Endothelial cell of umbilical vein (primary cell): ENCODE data around the gene RORB. TPM values are rescaled to one million over a fixed set of nuclear protein-coding genes. Genes with fewer than 3 reads are reported as not detected.

Source experiments
- BruUV-seq: library from RNA; stranded (reverse); fragments of 400-500 nt; replicated peaks from 2 replicates; lab custom pipeline; 2021; lab: Mats Ljungman, UMichigan
- CTCF ChIA-PET: fragments of 300-600, 350-600 bp; sonication (Branson Sonifier 250); formaldehyde crosslinking; loops from one replicate; lab custom pipeline; 2021; ENCODE audit warnings: antibody characterized with exemption, inconsistent platforms; lab: Charles Lee
- POLR2A ChIA-PET: fragments of 300-600, 350-600 bp; sonication (Branson Sonifier 250); formaldehyde crosslinking; loops from one replicate; lab custom pipeline; 2021; ENCODE audit warnings: antibody characterized with exemption, inconsistent platforms; lab: Charles Lee
- DNase-seq: peaks from one replicate; pipeline ENCODE4 v3.0.0-alpha.2; 2011; ENCODE audit warnings: low read depth, low spot score
- FAIRE-seq: peaks from 2 replicates; lab custom pipeline; 2011; peaks lifted over from hg19 to GRCh38; lab: Jason Lieb, UNC
- H2AFZ ChIP-seq: 2 replicates; pipeline ENCODE4 v1.6.0; 2012; ENCODE audit warnings: low read depth, low read length, control low read depth, inconsistent platforms
- H3K27ac ChIP-seq: 2 replicates; pipeline ENCODE4 v1.5.1; 2011; ENCODE audit warnings: low read depth, mild to moderate bottlenecking, control low read depth, low read length, moderate library complexity; ENCODE audit not compliant: insufficient read depth
- H3K27me3 ChIP-seq, 2 experiments: 2 replicates each; pipeline versions ENCODE4 v1.6.0 to v1.6.1; 2011; ENCODE audit warnings: low read length in 2 of 2, mixed read lengths in 1 of 2; ENCODE audit not compliant: control insufficient read depth in 2 of 2, insufficient read depth in 2 of 2
- H3K36me3 ChIP-seq, 2 experiments: 2 replicates in 1 of 2; 3 replicates in 1 of 2; pipeline ENCODE4 v1.5.1; 2011; ENCODE audit warnings: low read length in 2 of 2, mild to moderate bottlenecking in 1 of 2, moderate library complexity in 1 of 2; ENCODE audit not compliant: control insufficient read depth in 2 of 2, insufficient read depth in 2 of 2; ENCODE audit errors: extremely low read depth in 1 of 2
- H3K4me1 ChIP-seq: 3 replicates; pipeline ENCODE4 v1.5.1; 2011; ENCODE audit warnings: mild to moderate bottlenecking, low read length; ENCODE audit not compliant: control insufficient read depth, insufficient read depth; ENCODE audit errors: extremely low read depth
- H3K4me2 ChIP-seq: 2 replicates; pipeline ENCODE4 v1.6.1; 2011; ENCODE audit warnings: low read length, control low read depth, mixed read lengths; ENCODE audit not compliant: insufficient read depth
- H3K4me3 ChIP-seq, 3 experiments: fragments of 200-600 bp in 1 of 3; sonication (generic), shearing (Covaris generic) in 1 of 3; replicated peaks in 1 of 3; 2 replicates each; pipeline ENCODE4 v1.5.1; 2011 to 2016; ENCODE audit warnings: control low read depth in 3 of 3, low read length in 3 of 3, mild to moderate bottlenecking in 2 of 3, inconsistent platforms in 1 of 3, low read depth in 1 of 3, moderate library complexity in 1 of 3; ENCODE audit not compliant: insufficient read depth in 1 of 3
- H3K79me2 ChIP-seq: 2 replicates; pipeline ENCODE4 v1.6.0; 2012; ENCODE audit warnings: low read length, inconsistent platforms; ENCODE audit not compliant: control insufficient read depth, insufficient read depth
- H3K9ac ChIP-seq: replicated peaks from 2 replicates; pipeline ENCODE3; 2011; ENCODE audit warnings: low read length, control low read depth; ENCODE audit not compliant: insufficient read depth; ENCODE audit errors: extremely low read depth
- H3K9me1 ChIP-seq: replicated peaks from 3 replicates; pipeline ENCODE4 v1.6.0; 2011; ENCODE audit warnings: mild to moderate bottlenecking, low read length; ENCODE audit not compliant: control insufficient read depth, insufficient read depth; ENCODE audit errors: extremely low read depth
- H3K9me3 ChIP-seq: replicated peaks from 2 replicates; pipeline ENCODE4 v1.5.1; 2012; ENCODE audit warnings: low read length, inconsistent platforms; ENCODE audit not compliant: control insufficient read depth, insufficient read depth
- H4K20me1 ChIP-seq: replicated peaks from 2 replicates; pipeline ENCODE3; 2011; ENCODE audit warnings: mild to moderate bottlenecking, low read length; ENCODE audit not compliant: control insufficient read depth, insufficient read depth; ENCODE audit errors: extremely low read depth
- EZH2 ChIP-seq: IDR thresholded peaks from 2 replicates; pipeline ENCODE4 v1.6.1; 2012; ENCODE audit warnings: borderline replicate concordance, low read depth, mild to moderate bottlenecking, moderate library complexity, low read length, inconsistent platforms; ENCODE audit not compliant: severe bottlenecking
- FOS ChIP-seq: IDR thresholded peaks from 2 replicates; pipeline ENCODE4 v1.6.1; 2011; ENCODE audit warnings: mild to moderate bottlenecking, low read length, moderate library complexity, borderline replicate concordance; ENCODE audit not compliant: insufficient read depth
- GATA2 ChIP-seq: IDR thresholded peaks from 2 replicates; pipeline ENCODE4 v1.7.0; 2011; ENCODE audit warnings: low read depth, mild to moderate bottlenecking, moderate library complexity, mixed read lengths, low read length; ENCODE audit not compliant: insufficient read length, insufficient read depth
- JUN ChIP-seq: IDR thresholded peaks from 2 replicates; pipeline ENCODE4 v1.6.1; 2011; ENCODE audit warnings: borderline replicate concordance, low read depth; ENCODE audit not compliant: insufficient read length, insufficient read depth
- MAX ChIP-seq: IDR thresholded peaks from 2 replicates; pipeline ENCODE4 v1.6.1; 2011; ENCODE audit not compliant: insufficient read depth, insufficient read length
- MYC ChIP-seq: IDR thresholded peaks from one replicate; pipeline ENCODE4 v1.6.1; 2011; ENCODE audit warnings: mild to moderate bottlenecking, low read depth, low read length
- POLR2A ChIP-seq: IDR thresholded peaks from 2 replicates; pipeline ENCODE4 v1.6.1; 2012; ENCODE audit warnings: low read depth, mild to moderate bottlenecking, control low read depth, low read length
- POLR2AphosphoS5 ChIP-seq: IDR thresholded peaks from 2 replicates; pipeline ENCODE4 v1.6.1; 2012; ENCODE audit warnings: low read depth, mild to moderate bottlenecking, control low read depth, low read length, moderate library complexity; ENCODE audit not compliant: insufficient read depth
- dilution Hi-C: fragments of 300-500 bp; cut with MboI; formaldehyde crosslinking; loops from one replicate; pipeline ENCODE4 v1.15.0; 2019; ENCODE audit warnings: low sequenced_read_pairs; ENCODE audit not compliant: extremely low pct_ligation_motif_present
- intact Hi-C: fragments of 100-400 bp; cut with micrococcal nuclease; formaldehyde crosslinking; loops from one replicate; pipeline ENCODE4 v1.10.0; 2022
- polyA plus RNA-seq, 4 experiments: library from polyadenylated mRNA; depleted of rRNA in 3 of 4; stranded (reverse) in 3 of 4; unstranded in 1 of 4; fragments of >200 nt; gene quantifications; 2 replicates each; pipeline versions ENCODE4 v1.2.1 to v1.2.3, GENCODE V29; 2011 to 2012; ENCODE audit warnings: missing spikeins in 1 of 4
- total RNA-seq: library from RNA; stranded (reverse); gene quantifications from 2 replicates; pipeline ENCODE4 v1.2.3, GENCODE V29; 2021
- TF ChIP-seq, protein P1 (sequence below), 2 donors: IDR thresholded peaks; 1 replicate in 1 of 2; 2 replicates in 1 of 2; pipeline ENCODE4 v1.5.1; 2011; ENCODE audit warnings: low read length in 2 of 2, mild to moderate bottlenecking in 2 of 2, moderate library complexity in 2 of 2, control low read depth in 1 of 2, inconsistent platforms in 1 of 2, low read depth in 1 of 2; ENCODE audit not compliant: insufficient read depth in 1 of 2; ENCODE audit errors: extremely low read depth in 1 of 2

Gene RORB
- total and polyA plus RNA-seq, 2 donors (not counting 3 experiments of a cell fraction or from before 2014, with no cell fraction given), result not detected

DNA sequence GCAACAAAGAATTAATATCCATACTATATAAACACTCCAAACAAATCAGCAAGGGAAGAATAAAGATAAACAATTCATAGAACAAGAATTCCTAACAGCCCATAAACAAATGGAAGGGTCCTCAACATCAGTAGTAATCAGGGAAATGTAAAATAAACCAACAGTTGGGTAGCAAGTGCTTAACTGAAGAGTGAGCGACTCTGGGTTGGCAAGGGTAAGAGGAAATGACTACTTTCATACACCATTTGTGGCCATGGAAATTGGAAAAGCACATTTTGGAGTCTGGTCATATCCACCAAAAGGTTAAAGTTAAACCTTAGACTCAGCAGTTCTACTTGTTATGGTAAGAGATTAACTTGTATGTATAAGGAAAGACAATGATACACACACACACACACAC is 17.4 kb upstream of the RORB start:
- Histone ChIP-seq H3K27ac (no peak overlapping the region), H3K4me2 (no peak overlapping the region), H4K20me1 (no peaks in the 10 kb centered on the region), H3K9ac (no peak overlapping the region), H3K4me3 (no peak overlapping the region), H3K27me3 (no peaks in the 10 kb centered on the region), H3K4me1 (no peaks in the 10 kb centered on the region), H3K36me3 (no peaks in the 10 kb centered on the region), H3K79me2 (no peaks in the 10 kb centered on the region), H3K9me3 (no peaks in the 10 kb centered on the region), H3K9me1 (no peaks in the 10 kb centered on the region), H2AFZ (no peak overlapping the region)
- ChIA-PET CTCF (no interaction called here), POLR2A (no interaction called here)
- no peak for DNase-seq
- no TSS peak for BruUV-seq
- dilution Hi-C loops, result no loop called here
- intact Hi-C loops, result no loop called here
- no peak for FAIRE-seq
- no peak for TF ChIP-seq GATA2
- TF ChIP-seq POLR2AphosphoS5, result no peak
- TF ChIP-seq, protein P1, sequence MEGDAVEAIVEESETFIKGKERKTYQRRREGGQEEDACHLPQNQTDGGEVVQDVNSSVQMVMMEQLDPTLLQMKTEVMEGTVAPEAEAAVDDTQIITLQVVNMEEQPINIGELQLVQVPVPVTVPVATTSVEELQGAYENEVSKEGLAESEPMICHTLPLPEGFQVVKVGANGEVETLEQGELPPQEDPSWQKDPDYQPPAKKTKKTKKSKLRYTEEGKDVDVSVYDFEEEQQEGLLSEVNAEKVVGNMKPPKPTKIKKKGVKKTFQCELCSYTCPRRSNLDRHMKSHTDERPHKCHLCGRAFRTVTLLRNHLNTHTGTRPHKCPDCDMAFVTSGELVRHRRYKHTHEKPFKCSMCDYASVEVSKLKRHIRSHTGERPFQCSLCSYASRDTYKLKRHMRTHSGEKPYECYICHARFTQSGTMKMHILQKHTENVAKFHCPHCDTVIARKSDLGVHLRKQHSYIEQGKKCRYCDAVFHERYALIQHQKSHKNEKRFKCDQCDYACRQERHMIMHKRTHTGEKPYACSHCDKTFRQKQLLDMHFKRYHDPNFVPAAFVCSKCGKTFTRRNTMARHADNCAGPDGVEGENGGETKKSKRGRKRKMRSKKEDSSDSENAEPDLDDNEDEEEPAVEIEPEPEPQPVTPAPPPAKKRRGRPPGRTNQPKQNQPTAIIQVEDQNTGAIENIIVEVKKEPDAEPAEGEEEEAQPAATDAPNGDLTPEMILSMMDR (IDR thresholded peaks at IDR 0.05; ENCODE audit: extremely low read depth in 1 of 2, insufficient read depth in 1 of 2, low read depth in 1 of 2, low read length in 2 of 2), result no peak
- TF ChIP-seq EZH2, result no peak
- TF ChIP-seq JUN, result no peak

GRCh38 chr9:74487395-74487794 is 9.7 kb upstream of the RORB start:
- TF ChIP-seq GATA2 (no peak), EZH2 (no peak), MYC (no peak), MAX (no peak), POLR2A (no peak), FOS (no peak), POLR2AphosphoS5 (no peak), JUN (no peak)
- TF ChIP-seq, protein P1 (IDR thresholded peaks at IDR 0.05; ENCODE audit: extremely low read depth in 1 of 2, insufficient read depth in 1 of 2, low read depth in 1 of 2, low read length in 2 of 2), result no peak
- Histone ChIP-seq H4K20me1 (no peaks in the 10 kb centered on the region), H3K4me3 (no peak overlapping the region), H3K9me1 (peaks cover 2% of the 10 kb centered on the region), H3K27me3 (no peaks in the 10 kb centered on the region), H3K79me2 (no peaks in the 10 kb centered on the region), H3K4me1 (no peaks in the 10 kb centered on the region), H3K36me3 (no peaks in the 10 kb centered on the region), H3K9me3 (no peaks in the 10 kb centered on the region), H3K4me2 (no peak overlapping the region), H2AFZ (no peak overlapping the region), H3K9ac (no peak overlapping the region), H3K27ac (no peak overlapping the region)
- POLR2A ChIA-PET, result no interaction called here
- CTCF ChIA-PET, result no interaction called here
- BruUV-seq, result no TSS peak
- DNase-seq (no peak), FAIRE-seq (no peak)
- intact Hi-C loops (no loop called here), dilution Hi-C loops (no loop called here)
